Activated T-cell treated with anti-CD3 and anti-CD28 coated beads for 1 hour (primary cell): Measurements from ENCODE around the gene CACNA1F.
A peak's percentile ranks its signal among the peaks of the same experiment; 100 is the strongest.

Experiments
- DNase-seq: peaks from one replicate; pipeline ENCODE4 v3.0.0-alpha.2; 2020; ENCODE audit warnings: low read depth

CACNA1F gene

GRCh38 chrX:49233176-49233575 is at the start of gene CACNA1F:
TSS of gene CACNA1F (minus strand) at chrX:49233340. CDS start at chrX:49233309, 31 bp downstream.
- DNase-seq = no peak

DNA sequence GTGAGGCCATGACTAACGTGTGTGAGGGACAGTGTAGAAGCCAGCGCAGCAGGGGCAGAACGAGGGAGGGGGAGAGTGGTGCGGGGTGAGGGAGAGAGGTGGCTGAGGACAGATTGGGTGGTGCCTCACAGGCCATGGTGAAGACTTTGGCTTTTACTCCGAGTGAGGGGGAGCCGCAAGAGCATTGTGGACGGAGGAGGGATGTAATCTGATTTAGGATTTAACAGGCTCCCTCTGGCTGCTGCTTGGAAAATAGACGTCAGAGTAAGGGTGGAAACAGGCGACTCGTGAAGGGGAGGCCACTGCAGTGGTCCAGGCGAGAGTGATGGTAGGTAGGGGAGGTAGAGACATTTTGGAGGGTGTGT is 49.5 kb upstream of the CACNA1F start:
- DNase-seq = no peak

DNA sequence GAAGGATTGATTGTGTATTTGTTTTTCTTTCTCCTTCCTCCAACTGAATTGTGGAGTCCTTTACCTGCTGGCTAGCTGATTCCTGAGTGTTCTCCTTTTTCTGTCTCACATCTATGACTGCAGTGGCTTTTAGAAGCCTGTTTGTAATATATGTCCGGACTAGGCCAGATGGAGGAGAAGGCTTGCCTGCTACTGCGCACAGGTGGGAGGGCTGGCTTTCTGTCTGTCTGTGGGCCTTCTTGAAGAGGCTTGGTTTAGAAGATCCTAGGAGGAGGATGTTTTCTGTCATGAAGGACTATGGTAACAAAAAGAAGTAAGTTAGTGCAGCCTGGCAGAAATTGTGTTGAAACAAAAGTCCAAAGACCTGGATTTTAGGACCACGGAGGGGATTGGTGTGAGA is 44.9 kb upstream of the CACNA1F start:
- no peak for DNase-seq

DNA sequence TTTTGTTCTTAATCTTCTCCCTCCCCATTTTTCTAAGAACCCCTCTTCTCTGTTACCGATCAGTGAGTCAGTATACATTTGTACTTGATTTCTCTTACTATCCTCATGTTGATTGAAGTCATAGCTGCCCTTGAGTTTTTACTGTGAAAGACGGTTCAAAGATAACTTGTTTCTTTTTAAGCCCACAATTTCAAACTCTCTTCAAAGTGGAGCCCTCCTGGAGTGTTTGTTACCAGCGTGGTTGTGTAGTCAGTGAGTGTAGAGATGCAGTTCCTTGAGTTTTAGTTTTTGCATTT is 44.3 kb upstream of the CACNA1F start:
- DNase-seq = no peak

GRCh38 chrX:49276671-49277534 is 43.8 kb upstream of the CACNA1F start:
- no peak for DNase-seq

DNA sequence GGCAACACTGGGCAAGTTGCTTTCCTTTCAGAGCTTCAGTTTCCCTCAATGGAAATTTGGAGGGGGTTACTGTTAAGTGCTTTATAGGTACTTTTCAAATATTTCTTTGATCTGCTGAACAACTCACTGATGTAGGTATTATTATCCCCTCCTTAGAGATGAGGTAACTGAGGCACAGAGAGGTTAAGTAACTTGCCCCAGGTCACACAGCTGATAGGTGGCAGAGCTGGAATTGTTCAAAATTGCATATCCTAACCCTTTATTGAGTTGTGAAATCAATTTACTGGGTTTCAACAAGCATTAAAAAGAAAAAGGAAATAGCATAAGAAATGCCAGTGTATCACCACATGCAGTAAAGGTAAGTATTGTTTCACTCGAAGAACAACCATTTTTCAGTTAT is 43.1 kb upstream of the CACNA1F start:
- DNase-seq = no peak

DNA sequence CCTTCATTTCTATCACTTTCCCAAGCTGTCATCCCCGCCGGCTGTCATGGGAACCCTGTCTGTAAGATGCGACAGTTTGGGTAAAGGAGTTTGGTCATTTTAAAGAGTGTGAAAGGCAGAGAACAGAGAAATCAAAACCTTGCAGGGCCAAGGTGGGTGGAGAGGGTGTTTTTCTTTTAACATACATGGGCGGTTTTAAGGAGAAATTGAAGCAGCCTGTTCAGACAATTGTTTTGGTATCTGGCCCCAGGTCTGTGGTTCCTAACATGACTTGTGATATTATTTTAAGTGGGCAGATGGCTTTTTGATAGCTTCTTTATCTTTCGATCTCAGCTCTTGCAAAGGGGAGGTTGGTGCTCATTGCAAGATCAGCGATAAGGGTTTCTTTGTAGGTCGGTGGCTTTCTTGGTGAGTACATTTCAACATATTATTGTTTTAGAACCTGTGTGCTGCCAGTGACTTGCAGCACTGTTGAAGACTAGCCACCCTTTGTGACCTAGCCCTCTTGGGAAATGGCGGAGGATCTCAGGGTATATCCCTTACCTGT is 40.1 kb upstream of the CACNA1F start:
- no peak for DNase-seq

DNA sequence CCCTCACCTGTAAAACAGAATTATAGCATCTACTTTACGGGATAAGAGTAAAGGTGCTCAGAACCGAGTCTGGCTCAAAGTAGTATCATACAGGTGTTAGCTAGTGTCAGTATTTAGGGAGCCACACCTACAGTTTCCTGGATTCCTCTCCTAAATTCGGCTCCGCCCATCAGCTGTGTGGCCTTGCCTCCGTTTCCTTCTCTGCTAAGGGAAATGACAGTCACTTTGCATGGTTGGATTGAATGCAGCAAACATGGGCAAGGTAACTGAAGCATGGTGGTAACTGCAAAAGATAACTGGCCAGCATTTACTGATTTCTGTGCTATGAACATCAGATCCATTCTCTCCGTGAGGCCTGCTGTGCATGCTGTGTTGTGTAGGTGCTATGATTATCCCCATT is 39.3 kb upstream of the CACNA1F start:
- no peak for DNase-seq

DNA sequence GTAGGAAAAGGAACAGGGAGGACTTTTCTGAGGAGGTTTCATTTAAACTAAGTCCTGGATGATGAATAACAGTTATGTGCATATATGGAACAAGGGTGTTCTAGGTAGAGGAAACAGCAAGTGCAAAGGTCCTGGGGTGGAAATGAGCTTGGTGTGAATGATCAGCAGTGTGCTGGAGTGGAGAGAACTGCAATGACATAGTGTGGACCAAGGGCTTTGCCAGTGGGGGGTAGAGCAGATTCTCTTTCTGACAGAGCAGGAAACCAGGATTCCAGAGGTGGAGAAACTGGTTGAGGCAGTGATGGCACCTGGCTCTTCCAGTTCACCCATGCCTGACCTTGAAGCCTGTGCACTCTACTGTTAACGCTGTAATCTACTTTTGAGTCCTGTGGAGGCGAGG is 38.2 kb upstream of the CACNA1F start:
- no peak for DNase-seq

DNA sequence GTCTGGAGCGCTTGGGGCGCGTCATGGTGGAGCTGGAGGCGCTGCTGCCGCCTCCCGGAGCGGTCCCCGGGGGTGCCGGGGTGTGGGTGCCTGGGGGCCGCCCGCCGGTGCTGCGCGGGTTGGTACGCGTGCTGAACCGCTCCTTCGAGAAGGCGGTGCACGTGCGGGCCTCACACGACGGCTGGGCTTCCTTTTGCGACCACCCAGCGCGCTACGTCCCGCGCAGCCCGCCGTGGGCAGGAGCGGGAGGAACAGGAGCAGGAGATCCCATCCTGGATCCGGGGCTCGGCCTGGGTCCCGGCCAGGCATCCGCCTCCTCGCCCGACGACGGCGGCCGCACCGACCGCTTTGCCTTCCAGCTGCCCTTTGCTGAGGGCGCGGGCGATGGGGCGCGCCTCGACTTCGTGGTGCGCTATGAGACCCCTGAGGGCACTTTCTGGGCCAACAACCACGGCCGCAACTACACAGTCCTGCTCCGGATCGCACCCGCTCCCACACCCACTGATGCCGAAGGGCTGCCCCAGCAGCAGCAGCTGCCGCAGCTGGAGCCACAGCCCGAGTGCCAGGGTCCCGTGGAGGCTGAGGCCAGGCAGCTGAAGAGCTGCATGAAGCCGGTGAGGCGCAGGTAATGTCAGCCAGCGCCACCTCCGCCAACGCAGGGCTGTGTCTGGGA is 37.2 kb upstream of the CACNA1F start:
- no peak for DNase-seq

DNA sequence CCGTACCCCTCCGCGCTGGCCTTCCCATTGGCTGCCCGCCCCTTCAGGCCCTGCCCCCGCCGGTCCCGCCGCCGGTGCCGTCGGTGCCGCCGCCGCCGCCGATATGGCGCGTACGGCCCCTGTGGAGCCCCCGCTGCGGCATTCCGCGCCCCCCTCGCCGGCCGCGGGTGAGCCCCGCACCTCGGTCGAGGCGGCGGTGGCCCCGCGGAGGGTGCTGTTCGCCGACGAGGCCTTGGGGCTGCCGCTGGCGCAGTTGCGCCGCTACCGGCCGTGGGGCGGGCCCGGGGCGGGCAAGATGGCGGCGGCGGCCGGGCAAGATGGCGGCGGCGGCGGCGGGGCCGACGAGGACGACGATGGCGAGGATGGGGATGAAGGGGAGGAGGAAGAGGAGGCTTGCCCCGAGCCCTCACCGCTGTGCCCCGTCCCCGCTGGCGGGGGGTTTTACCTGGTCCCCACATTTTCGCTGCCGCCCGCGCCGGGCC is 36.7 kb upstream of the CACNA1F start, which contains the start of gene PPP1R3F:
TSS of gene PPP1R3F (plus strand) at position 27 of the 482 bp plus-strand sequence. CDS start at position 104, 77 bp downstream.
- DNase-seq = no peak

GRCh38 chrX:49269010-49269766 is 36.0 kb upstream of the CACNA1F start:
- DNase-seq = peak; percentile 86

DNA sequence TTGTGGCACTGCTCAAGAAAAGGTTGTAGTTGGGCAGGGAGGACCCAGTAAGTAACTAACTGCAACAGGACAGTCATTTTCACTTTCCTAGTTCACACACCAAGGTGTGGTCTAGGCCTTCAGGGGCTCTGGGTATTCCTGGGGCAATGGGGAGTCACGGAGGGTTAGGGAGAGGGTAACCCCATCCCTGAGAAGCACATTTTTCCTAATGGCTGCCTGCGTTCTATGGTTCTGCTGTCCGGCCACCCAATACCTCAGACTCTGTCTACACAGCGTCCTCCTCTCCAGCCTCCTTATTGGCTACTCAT is 35.5 kb upstream of the CACNA1F start:
- no peak for DNase-seq

DNA sequence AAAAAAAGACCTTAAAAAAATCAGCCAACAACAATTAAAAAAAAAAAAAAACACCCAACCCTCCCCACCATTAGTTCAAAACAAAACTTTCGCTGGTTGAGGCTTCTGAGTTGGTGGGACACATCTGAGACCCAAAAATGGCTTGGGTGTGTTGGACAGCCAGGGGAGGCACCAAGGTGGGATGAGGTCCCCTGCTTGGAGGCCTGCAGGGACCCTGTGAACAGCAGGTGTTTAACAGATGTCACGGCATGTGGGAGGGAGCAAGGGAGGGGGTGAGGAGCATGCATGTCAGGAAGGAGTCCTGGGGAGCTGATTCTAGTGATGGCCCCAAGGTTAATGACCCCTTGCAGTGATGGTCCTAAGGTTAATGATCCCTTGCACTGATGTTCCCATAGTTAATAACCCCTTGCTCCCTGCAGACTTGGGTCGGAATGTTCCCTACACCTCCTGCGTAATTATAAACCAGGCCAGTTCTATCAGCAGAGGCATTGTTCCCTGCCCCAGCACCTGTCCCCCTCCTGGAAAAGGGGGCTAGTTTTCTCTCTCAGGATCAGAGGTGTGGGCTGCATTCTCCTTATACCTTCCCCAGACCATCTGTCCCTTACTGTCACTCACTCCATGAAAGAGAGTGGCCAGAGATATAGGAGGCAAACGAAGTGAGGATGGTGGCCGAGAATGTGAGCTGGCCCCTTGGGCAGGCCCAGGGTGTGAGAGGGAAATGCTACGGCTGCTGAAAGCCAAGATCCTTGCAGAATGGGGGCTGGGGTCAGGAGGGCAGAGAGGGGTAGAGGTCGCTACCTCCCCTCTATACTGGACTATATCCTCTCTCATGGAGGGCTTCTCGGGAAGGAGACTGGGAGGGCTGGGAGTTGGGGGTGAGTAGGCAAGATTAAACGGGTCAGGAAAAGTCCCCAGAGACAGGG is 33.6 kb upstream of the CACNA1F start:
- DNase-seq = no peak

GRCh38 chrX:49264460-49264859 is 31.3 kb upstream of the CACNA1F start, which contains the start of gene FOXP3:
TSS of gene FOXP3 (minus strand) at chrX:49264710. CDS start at chrX:49258505, 6,205 bp downstream.
- no peak for DNase-seq

DNA sequence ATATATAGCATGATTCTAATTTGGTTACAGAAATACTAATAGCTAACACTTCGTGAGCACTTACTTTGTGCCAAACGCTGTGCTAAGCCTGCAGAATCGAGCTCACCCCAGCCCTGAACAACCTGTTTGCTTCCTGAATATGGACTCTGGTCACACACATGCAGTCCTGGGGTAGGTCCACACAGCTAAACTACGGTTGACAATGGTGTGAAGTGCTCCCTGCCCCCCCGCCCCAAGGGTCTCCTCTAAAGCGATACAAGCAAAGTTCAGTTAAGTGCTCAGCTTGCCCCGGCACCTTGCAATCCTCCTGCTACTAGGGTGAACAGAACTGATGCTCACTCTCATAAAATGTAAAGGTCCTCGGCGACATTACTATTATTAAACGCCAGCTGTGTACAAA is 30.5 kb upstream of the CACNA1F start:
- DNase-seq = no peak

- DNase-seq = no peak
These were observed 29.5 kb upstream of the CACNA1F start for GRCh38 chrX:49262603-49263002.

DNA sequence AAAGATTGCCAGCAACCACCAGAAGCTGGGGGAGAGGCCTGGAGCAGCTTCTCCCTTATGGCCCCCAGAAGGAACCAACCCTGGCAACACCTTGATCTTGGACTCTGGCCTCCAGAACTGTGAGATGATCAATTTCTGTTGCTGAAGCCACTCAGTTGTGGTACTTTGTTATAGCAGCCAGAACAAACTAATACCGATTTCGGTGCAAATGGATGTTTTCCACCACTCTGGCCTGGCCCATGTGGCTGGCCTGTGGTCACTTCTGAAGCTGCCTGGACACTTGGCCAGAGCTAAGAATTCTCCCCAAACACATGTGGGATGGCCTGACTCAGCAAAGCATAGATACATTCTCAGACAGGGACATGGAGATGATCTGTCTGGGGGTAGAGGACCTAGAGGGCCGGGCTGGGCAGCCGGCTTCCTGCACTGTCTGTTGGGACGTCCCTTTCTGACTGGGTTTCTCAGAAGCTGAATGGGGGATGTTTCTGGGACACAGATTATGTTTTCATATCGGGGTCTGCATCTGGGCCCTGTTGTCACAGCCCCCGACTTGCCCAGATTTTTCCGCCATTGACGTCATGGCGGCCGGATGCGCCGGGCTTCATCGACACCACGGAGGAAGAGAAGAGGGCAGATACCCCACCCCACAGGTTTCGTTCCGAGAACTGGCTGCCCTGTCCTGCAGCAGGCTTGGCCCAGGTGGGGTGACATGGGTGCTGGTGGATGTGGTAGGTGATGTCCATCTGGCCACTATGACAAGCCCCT is 27.3 kb upstream of the CACNA1F start:
- DNase-seq = no peak

DNA sequence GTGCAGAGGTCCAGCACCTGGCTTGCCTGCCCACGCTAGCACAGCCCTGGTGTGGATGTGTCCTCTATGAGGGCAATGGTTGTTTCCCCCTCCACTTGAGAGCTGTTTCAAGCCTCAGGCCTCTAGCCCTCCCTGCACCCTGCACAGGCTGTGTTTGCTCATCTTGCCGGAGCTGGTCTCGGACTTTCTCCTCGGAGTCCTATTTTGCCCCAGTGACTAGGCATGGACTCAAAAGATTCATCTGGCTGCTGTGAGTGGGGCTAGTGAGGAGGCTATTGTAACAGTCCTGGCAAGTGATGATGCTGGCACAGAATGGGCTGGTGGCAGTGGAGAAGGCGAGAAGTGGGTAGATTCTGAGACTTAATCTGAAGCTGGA is 25.6 kb upstream of the CACNA1F start:
- DNase-seq = no peak

- DNase-seq = peak; percentile 20
These were observed 25.0 kb upstream of the CACNA1F start for GRCh38 chrX:49257846-49258748.
